Central memory CD8-positive, alpha-beta T cell (primary cell): ENCODE data around the gene LRP10.
"Not testable (repeated sequence)": the region's sequence is repeated elsewhere in the genome, so short reads cannot be mapped to it uniquely, and the experiment has no call there.

Source experiments
- ATAC-seq: fragments of 150-1000 bp; cut with Tn5 transposase; replicated peaks from 2 replicates; pipeline ENCODE4 v1.10.0; 2022; ENCODE audit warnings: mild to moderate bottlenecking, moderate FRiP score, moderate number of reproducible peaks; ENCODE audit not compliant: poor library complexity, severe bottlenecking; ENCODE audit errors: extremely low read depth
- DNase-seq, 2 donors: peaks; one replicate each; pipeline ENCODE4 v3.0.0; 2021; ENCODE audit warnings: low spot score in 2 of 2
- H3K27ac Mint-ChIP-seq: one replicate; pipeline ENCODE4 v1.8.0; 2022; ENCODE audit warnings: low read depth, mild to moderate bottlenecking, moderate library complexity, mixed read lengths
- H3K27me3 Mint-ChIP-seq: one replicate; pipeline ENCODE4 v1.8.0; 2022; ENCODE audit warnings: mixed read lengths
- H3K36me3 Mint-ChIP-seq: one replicate; pipeline ENCODE4 v1.8.0; 2022; ENCODE audit warnings: mild to moderate bottlenecking, moderate library complexity, mixed read lengths; ENCODE audit not compliant: insufficient read depth
- H3K4me1 Mint-ChIP-seq: one replicate; pipeline ENCODE4 v1.8.0; 2022; ENCODE audit warnings: mixed read lengths
- H3K4me3 Mint-ChIP-seq: one replicate; pipeline ENCODE4 v1.8.0; 2022; ENCODE audit warnings: mild to moderate bottlenecking, moderate library complexity, mixed read lengths
- H3K9me3 Mint-ChIP-seq: one replicate; pipeline ENCODE4 v1.8.0; 2022; ENCODE audit warnings: mixed read lengths

LRP10 gene

DNA sequence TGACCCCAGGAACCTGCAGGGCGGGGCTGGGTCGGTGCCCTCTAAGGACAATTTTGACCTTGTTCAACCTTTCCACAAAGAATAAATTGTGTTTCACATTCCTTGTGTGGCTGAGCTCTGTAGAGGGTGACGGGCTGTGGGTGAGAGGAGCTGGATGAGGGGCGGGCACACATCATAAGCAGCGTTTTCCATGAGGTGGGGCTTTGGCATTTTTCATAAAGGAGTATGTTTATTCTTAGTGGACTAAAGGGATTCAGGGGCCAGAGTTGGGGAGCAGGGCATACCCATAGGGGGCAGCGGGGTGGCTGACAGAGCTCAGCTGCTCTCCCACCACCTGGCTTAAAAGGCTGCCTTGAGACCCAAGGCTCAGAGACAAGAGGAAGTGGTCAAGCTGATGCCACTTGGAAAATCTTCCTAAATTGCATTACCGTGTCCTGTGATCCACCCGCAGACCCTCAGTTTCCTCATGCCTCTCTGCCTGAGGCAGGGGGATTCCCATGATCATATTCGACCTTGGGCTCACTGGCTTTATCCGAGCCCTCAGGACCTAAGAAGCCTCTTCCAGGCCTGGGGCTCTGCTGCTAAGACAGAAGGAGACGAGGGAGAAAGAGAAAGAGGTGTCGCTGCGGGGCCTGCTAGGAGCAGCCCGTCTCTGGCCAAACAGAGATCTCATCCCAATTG is 23.7 kb upstream of the LRP10 start:
- H3K4me1 Mint-ChIP-seq = peaks cover 2% of the 10 kb centered on the region
- no peak for DNase-seq
- peaks cover 2% of the 10 kb centered on the region for H3K36me3 Mint-ChIP-seq
- H3K27me3 Mint-ChIP-seq = peaks cover 68% of the 10 kb centered on the region
- H3K4me3 Mint-ChIP-seq = no peak overlapping the region
- no peak for ATAC-seq
- no peak overlapping the region for H3K27ac Mint-ChIP-seq
- no peaks in the 10 kb centered on the region for H3K9me3 Mint-ChIP-seq

DNA sequence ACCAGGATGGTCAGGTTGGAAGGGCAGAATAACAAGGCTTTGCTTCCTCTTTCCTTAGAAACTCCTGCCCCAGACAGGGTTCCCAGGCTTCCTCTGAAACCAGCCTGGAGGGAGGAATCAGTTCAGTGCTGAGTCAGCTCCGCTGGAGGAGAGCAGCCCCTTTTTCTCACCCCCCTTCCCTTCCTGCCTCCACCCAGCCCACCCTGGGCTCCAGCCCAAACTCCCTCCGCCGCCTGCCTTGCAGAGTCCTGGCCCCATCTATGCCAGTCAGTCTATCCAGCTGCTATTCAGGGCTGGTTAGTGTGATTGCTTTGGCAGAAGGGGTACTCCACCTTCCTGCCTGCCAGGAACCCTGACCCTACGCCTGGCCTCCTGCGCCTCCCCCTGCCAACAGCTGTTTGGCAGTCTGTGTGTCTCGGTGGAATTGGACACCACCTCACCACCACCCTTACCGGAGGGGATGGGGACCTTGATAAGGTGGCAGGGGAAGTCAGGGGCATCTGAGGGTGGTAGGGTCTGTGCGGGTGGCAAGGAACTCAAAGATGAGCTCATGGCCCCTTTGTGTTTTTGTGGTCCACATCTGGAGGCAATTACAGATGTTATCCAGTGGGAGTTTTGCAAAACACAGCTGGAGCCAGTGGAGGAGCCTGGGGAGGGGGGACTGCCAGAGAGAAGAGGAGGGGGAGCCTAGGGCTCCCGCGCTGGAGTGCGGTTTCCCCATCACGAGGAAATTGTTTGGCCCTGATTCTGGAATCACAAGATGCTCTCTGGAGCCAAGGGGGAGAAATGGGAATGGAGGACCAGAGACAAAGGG is 23.0 kb upstream of the LRP10 start:
- H3K27me3 Mint-ChIP-seq = peaks cover 62% of the 10 kb centered on the region
- DNase-seq (no peak), ATAC-seq (no peak)
- no peak overlapping the region for H3K27ac Mint-ChIP-seq
- peaks cover 9% of the 10 kb centered on the region for H3K4me1 Mint-ChIP-seq
- H3K36me3 Mint-ChIP-seq = peaks cover 2% of the 10 kb centered on the region
- H3K9me3 Mint-ChIP-seq = no peaks in the 10 kb centered on the region
- no peak overlapping the region for H3K4me3 Mint-ChIP-seq

- ATAC-seq (no peak), DNase-seq (no peak)
- peaks cover 2% of the 10 kb centered on the region for H3K36me3 Mint-ChIP-seq
- no peak overlapping the region for H3K27ac Mint-ChIP-seq
- H3K4me1 Mint-ChIP-seq = peaks cover 11% of the 10 kb centered on the region
- H3K4me3 Mint-ChIP-seq = no peak overlapping the region
- H3K9me3 Mint-ChIP-seq = no peaks in the 10 kb centered on the region
- peaks cover 56% of the 10 kb centered on the region for H3K27me3 Mint-ChIP-seq
Observed at GRCh38 chr14:22849212-22849819, 22.2 kb upstream of the LRP10 start.

DNA sequence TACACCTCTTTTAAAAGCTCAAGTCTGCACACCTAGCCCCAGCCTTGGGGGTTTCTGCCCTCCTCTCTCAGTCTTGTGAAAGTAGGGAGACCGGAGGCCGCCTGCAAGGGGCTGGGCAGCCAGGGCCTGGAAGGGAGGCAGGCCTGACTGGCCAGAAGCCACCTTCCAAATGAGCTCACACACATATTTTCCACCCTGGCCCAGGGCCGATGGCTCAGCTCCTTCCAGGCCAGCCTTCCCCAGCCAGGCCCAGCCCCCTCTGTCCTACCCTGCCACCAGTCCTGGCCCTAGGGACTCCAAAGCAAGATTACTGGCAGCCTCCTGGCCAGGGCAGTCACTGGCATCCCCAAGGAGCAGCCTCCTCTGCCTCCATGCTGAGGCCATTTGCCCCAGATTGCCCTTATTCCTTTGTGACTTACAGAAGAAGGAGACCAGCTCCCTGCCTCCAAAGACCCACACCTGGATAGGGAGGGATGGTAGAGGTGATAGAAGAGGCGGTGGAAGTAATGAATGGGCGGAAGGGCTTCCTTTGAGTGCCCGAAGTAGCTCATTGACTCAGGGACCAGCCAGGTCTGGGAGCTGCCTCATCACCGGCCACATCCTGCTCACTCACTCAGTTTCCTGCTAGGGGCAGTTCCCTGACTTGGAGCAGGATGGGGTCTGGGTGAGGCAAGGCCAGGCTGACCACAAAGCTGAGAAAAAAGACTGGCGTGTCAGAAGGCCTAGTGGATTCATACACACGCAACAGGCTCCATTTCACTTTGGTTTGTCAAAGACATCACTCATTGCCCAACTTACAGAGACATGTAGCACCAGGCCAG is 20.4 kb upstream of the LRP10 start:
- Mint-ChIP-seq H3K9me3 (no peaks in the 10 kb centered on the region), H3K4me1 (peaks cover 11% of the 10 kb centered on the region), H3K4me3 (no peak overlapping the region), H3K36me3 (peaks cover 2% of the 10 kb centered on the region), H3K27me3 (peaks cover 52% of the 10 kb centered on the region), H3K27ac (no peak overlapping the region)
- no peak for DNase-seq
- no peak for ATAC-seq

GRCh38 chr14:22852178-22852577 is 19.4 kb upstream of the LRP10 start:
- H3K36me3 Mint-ChIP-seq, H3K4me3 Mint-ChIP-seq, H3K9me3 Mint-ChIP-seq, DNase-seq, ATAC-seq, H3K27ac Mint-ChIP-seq: not testable (repeated sequence)
- H3K27me3 Mint-ChIP-seq = peaks cover 48% of the 10 kb centered on the region
- peaks cover 11% of the 10 kb centered on the region for H3K4me1 Mint-ChIP-seq

DNA sequence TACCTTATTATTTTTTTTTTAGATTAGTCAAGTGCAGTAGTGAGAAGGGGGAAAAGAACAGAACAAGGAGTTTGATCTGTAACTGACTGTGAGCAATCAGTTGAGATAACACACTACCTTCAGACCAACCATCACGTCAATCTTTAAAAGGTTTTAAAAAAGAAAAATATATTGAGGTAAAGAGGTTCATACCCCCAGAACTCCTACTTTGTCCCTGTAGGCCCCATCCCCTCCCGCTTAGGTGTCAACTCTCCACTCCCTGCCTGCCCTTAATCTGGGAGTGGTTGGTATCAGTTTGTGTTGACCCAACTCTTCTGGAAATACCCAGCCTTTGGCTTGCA is 19.0 kb upstream of the LRP10 start:
- ATAC-seq (no peak), DNase-seq (no peak)
- H3K27me3 Mint-ChIP-seq = peaks cover 48% of the 10 kb centered on the region
- peak overlapping the region; percentile 79 for H3K4me3 Mint-ChIP-seq
- no peaks in the 10 kb centered on the region for H3K9me3 Mint-ChIP-seq
- no peak overlapping the region for H3K27ac Mint-ChIP-seq
- H3K4me1 Mint-ChIP-seq = peaks cover 14% of the 10 kb centered on the region
- peaks cover 2% of the 10 kb centered on the region for H3K36me3 Mint-ChIP-seq

DNA sequence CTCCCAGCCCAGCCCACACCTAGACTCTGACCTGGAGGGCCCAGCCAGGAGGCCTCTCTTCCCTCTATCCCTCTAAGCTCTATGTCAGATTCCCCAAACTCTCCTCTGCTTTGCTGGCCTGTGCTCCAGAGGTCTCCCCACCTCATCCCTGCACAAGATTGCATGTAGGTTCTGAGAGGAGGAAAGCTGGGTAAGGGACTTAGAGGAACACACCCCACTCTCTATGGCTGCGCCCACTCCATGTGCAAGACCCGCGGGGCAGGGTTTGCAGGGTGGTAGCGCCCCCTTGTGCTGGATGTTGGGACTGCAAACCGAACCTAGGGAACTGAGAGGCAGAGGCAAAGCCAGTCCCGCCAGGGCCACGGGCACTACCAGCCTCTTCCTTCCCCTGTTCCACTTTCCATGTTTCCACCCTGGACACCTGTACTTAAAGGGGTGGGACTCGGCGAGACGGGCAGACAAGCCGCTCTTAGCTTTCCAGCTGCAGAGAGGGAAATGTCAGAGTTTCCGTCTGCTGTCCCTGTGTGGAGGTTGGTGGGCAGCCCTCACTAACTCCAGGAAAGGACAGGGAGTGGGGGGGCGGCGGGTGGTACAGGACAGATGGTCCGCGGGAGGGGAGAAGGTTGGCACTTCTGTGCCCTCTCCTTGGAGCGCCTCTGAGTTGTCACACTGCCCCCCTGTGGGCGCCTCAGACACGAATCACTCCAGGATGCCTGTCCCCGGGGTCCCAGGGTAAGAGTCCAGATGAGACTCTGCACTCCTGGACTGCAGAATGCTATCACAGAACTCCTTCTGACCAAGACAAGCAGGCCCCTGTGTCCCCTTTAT is 18.4 kb upstream of the LRP10 start:
- peak; percentile 90 for ATAC-seq
- H3K4me3 Mint-ChIP-seq = peak overlapping the region; percentile 79
- no peak overlapping the region for H3K27ac Mint-ChIP-seq

DNA sequence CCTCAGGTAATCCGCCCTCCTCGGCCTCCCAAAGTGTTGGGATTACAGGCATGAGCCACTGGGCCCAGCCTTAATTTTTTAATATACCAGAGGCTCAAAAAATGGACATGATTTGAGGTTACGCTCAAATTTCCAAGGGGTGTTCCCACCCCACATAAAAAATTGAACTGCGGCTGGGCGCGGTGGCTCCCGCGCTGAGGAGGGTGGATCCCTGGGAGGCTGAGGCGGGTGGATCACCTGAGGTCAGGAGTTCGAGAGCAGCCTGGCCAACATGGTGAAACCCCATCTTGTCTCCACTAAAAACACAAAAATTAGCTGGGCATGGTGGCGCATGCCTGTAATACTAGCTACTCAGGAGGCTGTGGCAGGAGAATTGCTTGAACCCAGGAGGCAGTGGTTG is 17.2 kb upstream of the LRP10 start:
- not testable (repeated sequence) for ATAC-seq, H3K4me3 Mint-ChIP-seq, H3K9me3 Mint-ChIP-seq, H3K27ac Mint-ChIP-seq, DNase-seq, H3K36me3 Mint-ChIP-seq
- peaks cover 41% of the 10 kb centered on the region for H3K27me3 Mint-ChIP-seq
- peaks cover 27% of the 10 kb centered on the region for H3K4me1 Mint-ChIP-seq

More for the DNA sequence above, 18.4 kb upstream of the LRP10 start:
- peak; percentile 81 to 98 for DNase-seq
- no peaks in the 10 kb centered on the region for H3K9me3 Mint-ChIP-seq
- peaks cover 20% of the 10 kb centered on the region for H3K4me1 Mint-ChIP-seq
- H3K36me3 Mint-ChIP-seq = peaks cover 2% of the 10 kb centered on the region
- H3K27me3 Mint-ChIP-seq = peaks cover 48% of the 10 kb centered on the region

- ATAC-seq (no peak), DNase-seq (no peak)
- H3K4me1 Mint-ChIP-seq = peaks cover 27% of the 10 kb centered on the region
- H3K27me3 Mint-ChIP-seq = peaks cover 35% of the 10 kb centered on the region
- peaks cover 3% of the 10 kb centered on the region for H3K36me3 Mint-ChIP-seq
- H3K27ac Mint-ChIP-seq = no peak overlapping the region
- H3K4me3 Mint-ChIP-seq = no peak overlapping the region
- no peaks in the 10 kb centered on the region for H3K9me3 Mint-ChIP-seq
Observed at GRCh38 chr14:22854963-22855724, 16.4 kb upstream of the LRP10 start.

DNA sequence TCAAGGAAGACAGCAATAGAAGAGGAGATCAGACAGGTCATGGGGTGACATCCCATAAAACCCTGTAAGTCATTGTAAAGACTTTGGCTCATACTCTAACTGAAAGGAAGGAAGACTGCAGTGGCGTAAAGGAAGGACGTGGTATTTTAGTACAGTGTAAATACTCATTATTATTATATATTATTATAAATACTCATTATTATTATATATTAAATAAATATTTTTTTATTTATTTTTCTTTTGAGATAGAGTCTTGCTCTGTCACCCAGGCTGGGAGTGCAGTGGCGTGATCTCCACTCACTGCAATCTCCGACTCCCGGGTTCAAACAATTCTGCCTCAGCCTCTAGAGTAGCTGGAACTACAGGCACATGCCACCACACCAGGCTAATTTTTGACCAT is 15.1 kb upstream of the LRP10 start:
- Mint-ChIP-seq H3K4me1 (peaks cover 27% of the 10 kb centered on the region), H3K4me3 (no peak overlapping the region), H3K9me3 (no peaks in the 10 kb centered on the region), H3K27me3 (peaks cover 42% of the 10 kb centered on the region), H3K36me3 (peaks cover 3% of the 10 kb centered on the region), H3K27ac (no peak overlapping the region)
- DNase-seq (no peak), ATAC-seq (no peak)

DNA sequence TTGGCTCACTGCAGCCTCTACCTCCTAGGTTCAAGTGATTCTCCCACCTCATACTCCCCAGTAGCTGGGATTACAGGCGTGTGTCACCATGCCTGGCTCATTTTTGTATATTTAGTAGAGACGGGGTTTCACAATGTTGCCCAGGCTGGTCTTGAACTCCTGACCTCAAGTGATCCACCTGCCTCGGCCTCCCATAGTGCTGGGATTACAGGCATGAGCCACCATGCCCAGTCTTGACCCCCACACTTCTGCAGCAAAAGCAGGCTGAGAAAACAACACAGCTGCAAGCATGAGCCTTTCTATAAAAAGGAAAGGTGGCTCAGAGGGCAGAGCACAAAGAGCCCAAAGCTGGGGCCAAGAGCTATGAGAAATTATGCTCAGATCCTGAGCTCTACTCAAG is 11.2 kb upstream of the LRP10 start:
- ATAC-seq, H3K36me3 Mint-ChIP-seq: not testable (repeated sequence)

More for the DNA sequence above, 11.2 kb upstream of the LRP10 start:
- not testable (repeated sequence) for H3K27ac Mint-ChIP-seq, DNase-seq, H3K9me3 Mint-ChIP-seq, H3K4me3 Mint-ChIP-seq
- Mint-ChIP-seq H3K27me3 (peaks cover 43% of the 10 kb centered on the region), H3K4me1 (peaks cover 16% of the 10 kb centered on the region)
